Non-pigmented ciliary epithelial cell (primary cell): Measurements from ENCODE around the gene UBE2L5.

Experiments used
- DNase-seq: peaks from one replicate; pipeline ENCODE4 v3.0.0-alpha.2; 2010; ENCODE audit warnings: low read depth

Gene UBE2L5

GRCh38 chr13:30406779-30407416, 15.4 kb upstream of the UBE2L5 start:
- no peak for DNase-seq

GRCh38 chr13:30408319-30409101, 13.8 kb upstream of the UBE2L5 start:
- DNase-seq: no peak

DNA sequence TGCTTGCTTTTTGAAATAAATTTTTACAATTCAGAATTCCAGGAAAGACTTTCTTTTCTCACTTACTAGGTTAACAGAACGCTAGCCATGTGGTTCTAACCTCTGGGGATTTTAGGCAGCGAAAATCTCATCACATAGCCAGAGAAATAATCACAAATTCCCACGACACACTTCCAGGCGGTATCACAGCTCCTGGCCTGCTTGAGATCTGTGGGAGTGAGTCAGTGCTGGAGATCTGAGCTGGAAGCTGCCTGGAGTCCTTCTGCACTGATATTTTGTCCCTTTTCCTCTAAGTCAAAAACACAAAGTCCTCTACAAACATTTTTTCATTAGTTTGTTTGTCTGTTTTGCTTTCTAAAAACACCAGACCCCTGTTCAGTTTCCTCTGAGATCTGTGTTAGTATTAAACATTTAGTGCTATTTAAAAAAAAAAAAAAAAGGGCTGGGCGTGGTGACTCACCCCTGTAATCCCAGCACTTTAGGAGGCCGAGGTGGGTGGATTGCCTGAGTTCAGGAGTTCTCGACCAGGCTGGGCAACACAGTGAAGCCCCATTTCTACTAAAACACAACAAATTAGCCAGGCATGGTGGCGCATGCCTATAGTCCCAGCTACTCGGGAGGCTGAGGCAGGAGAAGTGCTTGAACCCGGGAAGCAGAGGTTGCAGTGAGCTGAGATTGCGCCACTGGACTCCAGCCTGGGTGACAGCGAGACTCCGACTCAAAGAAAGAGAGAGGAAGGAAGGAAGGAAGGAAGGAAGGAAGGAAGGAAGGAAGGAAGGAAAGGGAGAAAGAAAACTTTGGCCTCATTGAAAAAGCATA, 12.2 kb upstream of the UBE2L5 start:
- DNase-seq: no peak

- DNase-seq: no peak
Measured at GRCh38 chr13:30410705-30411125, 11.6 kb upstream of the UBE2L5 start.

GRCh38 chr13:30412346-30412745, 9.9 kb upstream of the UBE2L5 start:
- DNase-seq: no peak

DNA sequence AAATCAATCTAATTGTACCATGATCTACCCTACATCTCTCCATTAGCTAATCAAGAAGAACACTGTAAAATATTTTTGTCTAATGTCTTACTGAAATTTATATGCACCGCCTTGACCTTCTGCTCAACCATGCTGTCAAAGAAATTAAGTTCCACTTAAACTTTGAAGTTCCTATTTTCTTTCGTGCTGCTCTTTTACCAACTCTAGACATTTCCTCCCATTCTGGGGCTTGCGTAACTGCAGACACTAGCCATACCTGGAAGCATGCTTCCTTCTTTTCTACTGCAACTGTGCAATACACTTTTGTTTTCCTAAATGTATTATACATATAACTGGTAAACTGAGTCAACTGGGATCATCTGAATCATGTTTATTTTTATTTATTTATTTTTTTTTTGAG, 8.5 kb upstream of the UBE2L5 start:
- DNase-seq: no peak

DNA sequence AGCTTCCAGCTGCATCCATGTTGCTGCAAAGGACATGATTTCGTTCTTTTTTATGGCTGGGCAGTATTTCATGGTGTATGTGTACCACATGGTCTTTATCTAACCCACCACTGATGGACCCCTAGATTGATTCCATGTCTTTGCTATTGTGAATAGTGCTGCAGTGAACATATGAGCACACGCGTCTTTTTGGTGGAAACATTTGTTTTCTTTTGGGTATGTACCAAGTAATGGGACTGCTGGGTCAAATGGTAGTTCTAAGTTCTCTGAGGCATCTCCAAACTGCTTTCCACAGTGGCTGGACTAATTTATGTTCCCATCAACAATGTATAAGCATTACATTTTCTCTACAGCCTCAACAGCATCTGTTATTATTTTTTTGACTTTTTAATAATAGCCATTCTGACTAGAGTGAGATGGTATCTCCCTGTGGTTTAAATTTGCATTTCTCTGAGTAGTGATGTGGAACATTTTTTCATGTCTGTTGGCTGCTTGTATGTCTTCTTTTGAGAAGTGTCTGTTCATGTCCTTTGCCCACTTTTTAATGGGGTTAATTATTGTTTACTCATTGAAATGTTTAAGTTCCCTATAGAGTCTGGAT, 6.8 kb upstream of the UBE2L5 start:
- no peak for DNase-seq

DNA sequence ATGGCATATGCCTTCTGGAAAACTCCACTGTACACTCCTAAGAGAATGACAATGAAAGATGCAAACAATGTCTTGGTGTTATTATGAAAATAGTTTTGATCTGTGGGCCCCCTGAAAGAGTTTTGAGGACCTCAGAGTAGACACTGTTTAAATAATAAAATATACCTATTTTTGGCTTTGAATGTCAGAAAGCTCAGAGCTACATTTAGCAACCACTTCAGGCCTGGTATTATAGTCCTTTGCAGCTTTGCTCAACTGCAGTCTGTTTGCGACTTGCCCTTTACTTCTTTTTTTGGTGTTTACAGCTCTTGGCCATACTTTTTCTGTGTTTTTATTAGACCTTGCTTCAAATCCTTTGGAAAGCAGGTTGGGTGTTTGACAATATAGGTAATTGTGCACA, 5.8 kb upstream of the UBE2L5 start:
- no peak for DNase-seq

DNA sequence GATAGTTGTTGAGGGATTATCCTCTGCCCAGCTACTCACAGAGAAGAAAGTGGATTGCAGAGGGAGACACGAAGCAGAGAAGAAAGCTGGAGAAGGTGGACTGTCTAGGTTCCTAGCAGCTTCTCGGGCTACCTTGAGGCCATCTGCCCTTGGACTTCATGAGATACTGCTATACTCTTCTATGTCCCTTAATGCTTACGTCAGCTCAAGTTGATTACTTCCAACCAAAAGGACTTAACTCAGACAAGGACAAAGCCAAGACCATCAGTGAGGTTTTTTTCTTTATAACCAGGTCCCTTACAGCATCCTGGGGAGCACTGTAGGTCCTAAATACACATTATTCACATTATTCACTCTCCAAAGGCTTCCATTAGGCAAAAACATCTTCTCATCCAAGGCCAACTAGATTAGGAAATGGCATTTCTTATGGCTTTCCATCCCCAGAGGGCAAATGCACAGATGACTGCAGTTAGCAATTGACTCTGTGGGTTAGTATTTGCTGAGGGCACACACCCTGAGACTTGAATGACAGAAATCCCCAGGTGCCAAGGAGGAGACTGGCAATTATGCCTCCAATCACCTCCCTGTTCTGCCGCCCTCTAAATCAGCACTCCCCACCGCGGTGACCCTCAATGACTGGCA, 4.1 kb upstream of the UBE2L5 start:
- no peak for DNase-seq

DNA sequence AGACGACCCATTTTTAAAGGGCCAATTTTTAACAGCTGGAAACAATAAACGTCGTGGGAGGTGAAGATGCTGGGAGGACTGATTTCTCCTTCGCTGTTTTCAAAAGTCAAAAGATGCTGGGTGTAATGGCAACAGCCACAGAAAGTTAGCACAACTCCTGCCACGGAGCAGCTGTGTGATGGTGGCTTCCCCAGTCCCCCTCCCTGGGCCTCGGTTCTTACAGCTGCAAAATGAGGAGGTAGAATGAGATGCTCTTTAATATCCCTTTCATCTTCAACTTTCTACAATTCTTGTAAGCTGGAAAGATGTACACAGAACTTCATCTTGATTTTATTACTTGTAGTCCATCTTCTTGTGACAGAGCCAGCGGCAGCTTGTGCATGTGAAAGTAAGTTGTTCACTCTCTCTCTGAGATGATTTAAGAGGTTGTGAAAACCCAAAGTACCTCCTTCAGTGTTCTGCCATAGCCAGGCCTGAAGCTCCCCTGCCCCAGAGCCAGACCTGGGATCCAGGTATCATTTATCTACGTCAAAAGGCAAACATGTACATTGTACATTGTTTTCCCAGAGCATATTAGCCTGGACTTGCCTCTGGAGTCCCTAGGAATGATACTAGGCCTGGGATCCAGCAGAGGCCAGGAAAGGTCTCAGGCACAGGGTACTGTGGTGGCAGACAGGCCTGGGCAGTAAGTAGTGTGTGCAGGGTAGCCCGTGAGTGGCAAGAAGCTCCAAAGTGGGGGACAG, 3.4 kb upstream of the UBE2L5 start:
- no peak for DNase-seq

DNA sequence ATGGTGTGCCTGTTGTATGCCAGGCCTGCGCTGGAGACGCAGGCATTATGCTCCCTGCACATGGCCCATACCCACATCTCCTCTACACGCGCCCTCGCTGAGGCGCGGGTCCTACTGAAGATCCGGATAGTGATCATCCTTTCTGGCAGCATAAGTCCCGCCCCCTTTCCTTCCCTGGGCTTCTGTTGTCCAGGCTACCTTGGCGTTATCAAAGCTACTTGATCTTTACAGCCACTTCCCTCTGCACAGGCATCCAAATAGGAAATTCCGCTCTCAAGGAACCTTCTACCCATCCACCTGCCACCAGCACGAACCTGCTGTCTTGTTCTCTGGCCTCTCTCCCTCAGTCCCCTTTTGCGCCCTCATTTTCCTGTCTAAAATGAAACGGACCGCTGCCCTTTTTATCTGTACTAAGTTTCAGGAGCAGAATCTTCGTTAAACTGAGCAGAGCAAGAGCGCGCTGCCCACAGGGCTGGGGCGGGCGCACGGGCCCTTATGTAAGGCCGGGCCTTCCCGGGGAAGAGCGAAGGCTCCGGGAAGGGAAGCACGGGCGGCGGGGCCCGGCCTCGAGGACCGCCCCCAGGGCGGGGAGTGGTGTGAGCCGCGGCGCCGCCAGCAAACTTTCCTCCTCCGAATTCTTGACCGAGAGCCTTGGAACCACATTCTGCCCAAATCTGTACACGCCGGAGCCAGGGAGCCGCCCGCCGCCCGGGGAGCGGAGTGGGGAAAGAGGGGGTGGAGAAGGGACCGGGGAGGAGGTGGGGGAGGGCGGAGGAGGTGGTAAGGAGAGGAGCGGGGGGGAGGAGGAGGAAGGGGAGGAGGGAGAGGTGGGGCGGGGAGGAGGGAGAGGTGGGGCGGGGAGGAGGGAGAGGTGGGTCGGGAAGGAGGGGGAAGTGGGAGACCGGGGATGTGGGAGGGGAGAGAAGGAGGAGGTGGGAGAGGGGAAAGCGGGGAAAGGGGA, 920 bp upstream of the UBE2L5 start:
- no peak for DNase-seq

- DNase-seq: no peak
Measured at GRCh38 chr13:30423891-30424290, 1.6 kb downstream of the UBE2L5 start.

GRCh38 chr13:30429235-30429634, 6.9 kb downstream of the UBE2L5 start:
- DNase-seq: no peak

GRCh38 chr13:30429721-30430694, 7.7 kb downstream of the UBE2L5 start:
- peak; percentile 75 for DNase-seq

DNA sequence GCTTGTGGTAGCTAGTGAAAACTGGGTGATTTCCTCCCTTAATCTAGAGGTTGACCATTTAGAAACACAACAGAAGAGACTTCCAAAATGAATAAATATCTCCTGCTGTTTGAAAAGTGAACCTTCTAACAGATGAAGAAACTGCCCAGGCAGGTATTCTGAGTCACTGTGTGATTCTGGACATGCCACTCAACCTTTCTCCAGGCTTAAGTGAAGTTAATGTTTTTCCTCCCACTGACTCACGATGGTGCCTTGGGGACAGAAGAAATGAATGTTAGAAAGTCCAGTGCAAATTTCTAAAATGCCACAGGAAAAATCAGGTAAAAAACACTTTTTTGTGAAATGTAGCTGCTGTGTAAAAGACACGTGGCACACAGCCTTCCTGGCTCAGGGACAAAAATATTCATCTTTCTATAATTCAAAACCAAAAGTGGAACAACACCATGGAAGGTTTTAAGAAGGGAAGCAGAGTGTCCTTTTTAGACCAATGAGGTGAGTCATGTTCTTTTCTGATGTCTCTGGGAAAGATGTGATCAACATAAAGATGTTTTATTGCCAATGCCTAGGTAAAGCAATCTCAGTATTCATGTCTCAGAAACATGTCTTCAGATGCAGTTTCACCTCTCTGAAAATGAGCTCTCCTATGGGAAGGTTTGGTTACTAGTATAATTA, 9.1 kb downstream of the UBE2L5 start:
- DNase-seq: no peak

DNA sequence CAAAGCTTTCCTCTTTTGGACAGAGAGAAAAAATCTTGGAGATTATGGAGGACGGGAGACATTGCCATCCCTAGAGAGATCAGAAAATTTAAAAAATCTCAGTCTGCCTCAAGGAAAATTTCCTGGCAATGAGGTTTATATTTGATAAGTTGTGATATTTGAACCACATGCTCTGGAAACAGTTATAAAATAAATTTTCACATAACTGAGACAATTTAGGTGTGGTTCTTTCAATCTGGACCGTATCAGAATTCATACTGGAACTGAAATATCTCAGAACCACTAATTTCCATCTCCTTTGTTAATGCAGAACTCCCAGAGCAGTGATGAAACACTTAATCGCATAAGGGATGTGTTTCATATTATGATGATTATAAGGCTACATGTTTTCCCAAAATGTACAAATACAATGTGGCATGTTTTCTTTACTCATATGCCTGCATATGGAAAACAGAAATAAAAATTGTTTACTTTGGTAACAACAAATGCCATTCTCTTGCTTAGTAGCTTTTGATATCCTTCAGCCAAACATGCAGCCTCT, 13.7 kb downstream of the UBE2L5 start:
- DNase-seq: no peak

- no peak for DNase-seq
Measured at GRCh38 chr13:30437177-30437576, 14.9 kb downstream of the UBE2L5 start.

DNA sequence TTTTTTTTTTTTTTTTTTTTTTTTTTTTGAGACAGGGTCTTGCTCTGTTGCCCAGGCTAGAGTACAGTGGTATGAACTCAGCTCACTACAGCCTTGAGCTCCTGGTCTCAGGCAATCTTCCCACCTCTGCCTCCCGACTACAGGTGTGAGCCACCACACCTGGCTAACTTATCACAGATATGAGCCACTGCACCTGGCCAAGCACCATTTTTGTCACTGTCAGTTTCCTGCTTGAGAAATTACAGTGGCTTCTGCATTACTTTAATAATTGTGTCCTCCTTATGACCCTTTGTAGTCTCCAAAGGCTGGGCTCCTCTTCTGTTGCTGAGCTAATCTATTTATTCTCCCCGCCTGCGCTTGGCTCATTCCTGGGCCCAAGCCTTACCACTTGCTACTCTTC, 16.0 kb downstream of the UBE2L5 start:
- DNase-seq: no peak
